HG02642 (cell line): ENCODE measurements around the gene METTL14.
"Not testable (repeated sequence)": the region's sequence is repeated elsewhere in the genome, so short reads cannot be mapped to it uniquely, and the experiment has no call there.

Experiments
- ATAC-seq: cut with Tn5 transposase; IDR thresholded peaks from one replicate; pipeline ENCODE4 v1.9.1; 2021; ENCODE audit warnings: mild to moderate bottlenecking; ENCODE audit not compliant: unreplicated experiment, poor library complexity

METTL14 gene

DNA sequence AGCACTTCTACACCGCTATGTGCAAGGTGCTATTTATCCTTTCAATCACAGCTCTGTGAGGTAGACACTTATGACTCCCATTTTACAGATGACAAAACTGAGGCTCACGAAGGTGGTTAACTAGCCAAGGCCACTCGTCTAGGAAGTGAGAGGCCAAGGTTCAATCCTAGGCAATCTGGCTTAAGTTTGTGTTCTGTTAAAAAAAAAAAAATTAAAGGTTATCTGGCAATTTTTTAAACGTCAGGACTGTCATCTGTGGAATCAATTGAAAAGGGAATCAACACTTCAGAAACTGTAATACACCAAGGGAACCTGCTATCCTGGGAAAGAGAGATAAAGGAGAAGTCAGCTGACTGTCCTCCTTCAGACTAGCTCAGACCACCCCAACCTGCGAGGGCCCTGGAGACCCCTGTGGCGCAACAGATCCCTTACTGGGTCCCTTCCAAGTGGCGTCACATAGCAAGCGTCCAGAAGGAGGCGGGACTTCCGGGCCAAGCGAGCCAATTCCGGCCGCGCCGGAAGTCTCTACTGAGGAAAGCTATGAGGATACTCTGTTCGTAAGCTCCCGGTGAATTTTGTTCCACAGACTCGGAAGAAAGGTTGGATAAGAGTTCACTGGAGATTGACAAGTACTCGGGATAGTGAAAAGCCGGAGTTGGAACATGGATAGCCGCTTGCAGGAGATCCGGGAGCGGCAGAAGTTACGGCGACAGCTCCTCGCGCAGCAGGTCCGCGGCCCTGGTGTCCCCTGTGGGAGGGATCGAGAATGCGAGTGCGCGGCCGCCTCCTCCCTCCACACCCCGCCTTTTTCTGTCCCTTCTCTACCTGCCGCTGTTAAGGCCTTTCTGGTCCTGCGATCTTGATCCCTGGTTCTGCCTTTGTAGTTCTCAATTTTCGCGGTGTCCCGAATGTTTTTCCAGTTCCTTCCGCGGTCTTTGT is at the start of gene METTL14:
Gene METTL14, plus strand, starts transcription at position 520 of the 939 bp plus-strand sequence. Its CDS starts 143 bp downstream, at position 663.
- ATAC-seq: peak; percentile 99

DNA sequence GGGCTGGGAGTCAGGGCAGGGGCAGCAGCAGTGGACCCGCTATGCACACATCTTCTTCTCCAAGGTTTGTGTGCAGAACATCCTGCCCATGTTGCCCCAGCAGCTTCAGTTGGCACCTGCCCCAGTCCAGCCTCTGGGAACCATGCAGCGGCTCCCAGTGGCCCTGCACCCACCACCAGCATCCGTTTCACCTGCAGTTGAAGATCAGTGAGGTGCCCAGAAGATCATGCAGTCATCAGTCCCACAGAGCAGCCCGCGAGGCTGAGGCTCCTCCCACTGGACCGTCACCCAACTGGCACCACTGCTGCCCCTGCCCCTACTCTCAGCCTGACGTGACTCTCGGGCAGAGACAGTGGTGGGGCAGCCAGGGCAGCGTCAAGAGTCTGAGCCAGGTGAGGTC is 49.1 kb upstream of the METTL14 start:
- not testable (repeated sequence) for ATAC-seq

DNA sequence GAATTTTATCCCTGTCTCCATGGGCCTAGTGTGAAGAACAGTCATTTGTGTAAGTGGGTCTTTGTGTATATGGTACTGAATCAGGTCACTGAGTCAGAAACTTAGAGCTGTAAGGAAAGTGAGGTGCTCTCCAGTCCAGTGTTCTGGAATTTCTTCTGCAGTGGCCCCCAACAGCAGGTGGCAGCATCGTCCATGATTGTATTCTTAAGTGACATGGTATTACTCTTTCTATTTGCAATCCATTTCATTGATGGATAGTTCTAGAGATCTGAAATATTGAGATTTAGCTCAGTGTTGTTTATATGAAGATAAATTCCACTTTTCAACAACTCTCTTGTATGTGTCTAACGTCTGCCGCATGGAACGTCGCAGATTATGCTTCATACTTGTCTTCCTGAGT is 20.5 kb upstream of the METTL14 start:
- not testable (repeated sequence) for ATAC-seq

DNA sequence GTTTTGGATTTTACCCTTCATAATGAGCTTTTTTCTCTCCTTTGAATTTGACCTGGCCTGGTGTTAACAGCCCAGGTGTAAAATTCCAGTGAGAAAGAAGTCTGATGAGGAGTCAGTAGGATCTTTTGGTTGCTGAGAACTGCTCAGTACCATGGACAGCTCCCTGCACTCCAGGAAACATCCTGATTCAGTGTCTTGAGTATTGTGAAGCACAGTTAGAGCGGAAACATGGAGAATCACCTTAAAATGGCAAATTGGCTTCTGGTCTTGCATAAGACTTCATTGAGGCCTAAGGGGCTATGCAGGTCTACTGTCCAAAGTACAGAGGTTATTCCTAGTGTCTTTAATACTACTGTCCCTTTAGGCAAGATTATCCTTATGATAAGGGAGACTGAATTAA is 16.0 kb upstream of the METTL14 start:
- ATAC-seq: not testable (repeated sequence)

DNA sequence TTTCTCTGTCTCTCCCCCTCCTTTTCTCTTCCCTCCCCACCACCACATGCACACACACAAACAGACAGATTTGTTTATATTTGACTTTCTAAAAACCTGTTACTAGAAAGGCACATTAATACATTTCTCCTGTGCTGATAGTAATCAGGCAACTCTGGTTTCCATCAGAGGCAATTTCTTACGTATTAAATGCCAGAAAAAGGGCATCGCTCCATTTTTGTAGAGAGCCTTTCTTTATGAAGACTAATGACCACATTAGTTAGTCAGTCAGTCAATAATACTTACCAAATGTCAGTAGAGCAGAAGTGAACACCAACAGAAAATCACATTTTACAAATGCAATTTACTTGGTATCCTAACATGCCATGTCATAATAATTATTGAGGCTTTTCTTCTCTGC is 14.2 kb upstream of the METTL14 start:
- ATAC-seq: not testable (repeated sequence)

DNA sequence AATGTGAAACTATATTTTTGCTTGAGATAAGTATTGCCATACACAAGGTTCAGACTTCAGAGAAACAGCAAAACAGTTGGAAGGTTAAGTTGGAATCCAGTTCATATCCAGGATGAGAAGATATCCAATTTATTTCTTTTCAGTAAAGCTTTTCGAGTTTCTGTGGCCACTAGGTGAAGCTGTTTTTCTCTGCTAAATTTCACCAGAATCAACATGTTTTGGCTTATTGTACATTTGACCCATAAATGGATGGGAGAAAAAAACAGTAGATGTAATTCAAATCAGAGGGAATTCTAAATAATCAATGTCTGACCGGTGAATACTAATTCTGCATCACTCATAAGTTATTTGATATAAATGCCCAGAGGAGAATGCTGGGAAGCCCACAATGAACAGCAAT is 9.1 kb upstream of the METTL14 start:
- ATAC-seq: no peak

DNA sequence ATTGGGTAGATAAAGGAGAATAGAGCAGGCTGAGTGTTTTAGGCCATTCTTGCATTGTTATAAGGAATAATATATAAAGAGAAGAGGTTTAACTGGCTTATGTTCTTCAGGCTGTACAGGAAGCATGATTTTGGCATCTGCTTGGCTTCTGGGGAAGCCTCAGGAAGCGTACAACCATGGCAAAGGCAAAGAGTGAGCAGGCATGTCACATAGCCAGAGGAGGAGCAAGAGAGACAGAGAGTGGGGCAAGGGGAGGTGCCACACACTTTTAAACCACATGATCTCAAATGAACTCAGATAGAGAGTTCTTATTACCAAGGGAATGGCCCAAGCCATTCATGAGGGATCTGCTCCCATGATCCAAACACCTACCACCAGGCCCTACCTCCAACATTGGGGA is 4.4 kb upstream of the METTL14 start:
- no peak for ATAC-seq

DNA sequence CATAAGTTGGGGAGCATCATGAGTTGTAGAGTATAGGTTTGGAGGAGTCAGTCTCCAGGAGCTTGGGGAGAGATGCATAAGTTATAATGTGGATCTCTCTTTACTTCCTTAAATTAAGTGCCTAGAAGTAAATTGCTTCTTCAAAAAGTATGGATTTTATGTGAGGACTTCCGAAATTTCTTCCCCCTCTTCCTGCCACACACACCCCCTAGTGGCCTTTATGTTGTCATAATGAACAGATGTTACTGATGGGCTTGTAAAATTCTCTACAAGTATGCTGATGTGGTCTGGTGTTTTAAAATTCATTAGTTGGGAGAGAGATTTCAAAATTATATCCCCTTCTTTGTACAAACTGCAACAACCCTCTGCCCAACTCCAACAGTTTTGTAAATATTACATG is 2.3 kb upstream of the METTL14 start:
- no peak for ATAC-seq

DNA sequence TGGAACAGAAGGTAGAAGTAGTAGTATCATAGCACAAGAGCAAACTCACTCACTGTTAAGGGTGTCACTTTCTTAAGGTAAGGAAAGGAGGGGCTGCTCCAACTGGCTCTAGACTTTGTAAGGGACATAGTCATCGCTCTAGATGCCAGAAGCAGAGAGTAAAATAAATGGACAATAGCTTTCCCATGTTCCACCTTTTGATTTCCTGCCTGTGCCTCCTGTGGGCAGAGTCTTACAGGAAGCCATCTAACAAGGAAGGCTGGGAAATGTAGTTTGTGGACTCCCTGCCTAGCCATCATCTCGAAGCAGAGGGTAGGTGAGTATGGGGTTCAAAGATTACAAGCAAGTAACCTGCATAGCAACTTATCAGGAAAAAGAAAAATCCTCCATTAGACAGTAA is 1.7 kb upstream of the METTL14 start:
- no peak for ATAC-seq

DNA sequence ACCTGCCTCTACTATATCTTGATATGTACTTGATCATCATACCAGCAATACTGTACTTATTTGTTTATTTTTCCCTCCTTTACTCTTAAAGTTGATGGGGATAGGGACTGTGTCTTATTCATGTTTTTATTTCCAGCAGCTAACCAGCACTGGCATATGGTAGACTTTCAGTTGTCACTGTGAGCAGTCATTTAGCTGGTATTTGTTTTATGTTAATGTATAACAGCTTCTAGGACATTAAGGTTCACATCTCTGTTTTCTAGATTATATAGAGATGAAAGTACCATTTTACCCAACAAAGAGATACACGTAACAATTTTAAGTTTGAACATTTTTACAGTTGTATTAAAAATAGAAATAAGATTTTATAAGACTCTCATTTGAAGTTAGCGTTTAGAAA is 17.9 kb downstream of the METTL14 start:
- ATAC-seq: no peak

DNA sequence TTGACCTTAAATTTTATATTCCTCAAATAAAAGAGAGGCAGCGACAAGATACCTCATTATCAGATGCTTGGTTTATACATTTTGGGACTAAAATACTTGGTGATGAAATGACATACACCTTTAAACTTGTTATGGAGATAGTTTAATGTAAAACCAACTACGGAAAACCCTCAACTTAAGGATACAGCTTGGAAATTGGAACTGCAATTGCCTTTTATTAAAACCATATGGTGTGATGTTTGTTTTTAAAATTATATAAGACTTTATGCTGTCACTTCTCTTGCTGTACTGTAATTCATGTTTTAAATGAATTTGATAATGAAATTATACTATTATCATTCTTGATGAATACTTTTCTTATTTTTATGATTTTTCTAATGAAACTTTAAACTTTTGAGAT is 25.9 kb downstream of the METTL14 start:
- no peak for ATAC-seq

DNA sequence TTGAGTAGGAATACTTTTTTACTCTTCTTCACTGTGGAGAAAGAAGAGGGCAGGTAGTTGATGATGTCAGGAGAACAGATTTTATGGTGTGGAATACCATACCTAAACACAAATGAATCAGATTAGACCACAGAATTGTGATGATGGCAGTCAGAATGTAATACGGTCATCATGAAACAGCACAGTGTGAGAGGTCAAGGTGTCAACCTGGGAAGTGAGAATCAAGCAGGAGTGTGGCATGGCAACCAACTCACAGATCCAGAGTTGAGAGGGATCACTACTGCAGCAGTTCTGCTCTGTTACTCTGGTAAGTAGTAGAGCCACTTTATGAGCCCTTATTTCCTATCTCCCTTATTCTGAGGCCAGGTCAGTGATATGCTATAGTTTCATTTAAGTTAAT is 27.7 kb downstream of the METTL14 start:
- ATAC-seq: peak; percentile 52

DNA sequence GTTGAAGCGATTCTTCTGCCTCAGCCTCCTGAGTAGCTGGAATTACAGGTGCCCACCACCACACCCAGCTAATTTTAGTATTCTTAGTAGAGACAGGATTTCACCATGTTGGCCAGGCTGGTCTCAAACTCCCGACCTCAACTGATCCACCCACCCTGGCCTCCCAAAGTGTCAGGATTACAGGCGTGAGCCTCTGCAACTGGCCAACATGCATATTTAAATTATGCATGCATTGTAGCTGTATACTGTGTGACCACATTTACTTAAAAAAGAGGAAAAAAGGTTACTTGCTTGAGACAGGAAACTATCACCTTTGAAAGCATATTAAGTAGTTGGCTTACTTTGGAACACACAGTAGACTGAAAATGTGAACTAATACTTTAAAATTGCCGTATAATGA is 29.5 kb downstream of the METTL14 start:
- ATAC-seq: no peak

DNA sequence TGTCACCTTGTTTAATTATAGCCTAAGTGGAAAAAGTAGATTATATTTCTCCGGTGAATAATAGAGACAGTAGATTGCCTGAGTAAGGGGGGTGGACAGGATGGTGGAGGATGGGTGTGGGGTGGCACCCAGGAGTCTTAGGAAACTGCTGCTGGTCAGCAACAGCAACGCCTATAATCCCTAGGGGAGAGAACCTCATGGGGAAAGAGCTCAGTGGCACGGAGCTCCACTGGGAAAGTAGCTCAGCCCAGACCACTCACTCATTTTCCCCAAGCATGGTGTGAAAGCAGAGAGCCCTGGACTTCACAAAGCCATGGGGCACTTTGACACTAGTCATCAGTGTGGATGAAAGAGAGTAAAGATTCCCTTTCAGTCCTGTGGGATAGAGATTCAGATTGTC is 31.1 kb downstream of the METTL14 start:
- ATAC-seq: no peak

DNA sequence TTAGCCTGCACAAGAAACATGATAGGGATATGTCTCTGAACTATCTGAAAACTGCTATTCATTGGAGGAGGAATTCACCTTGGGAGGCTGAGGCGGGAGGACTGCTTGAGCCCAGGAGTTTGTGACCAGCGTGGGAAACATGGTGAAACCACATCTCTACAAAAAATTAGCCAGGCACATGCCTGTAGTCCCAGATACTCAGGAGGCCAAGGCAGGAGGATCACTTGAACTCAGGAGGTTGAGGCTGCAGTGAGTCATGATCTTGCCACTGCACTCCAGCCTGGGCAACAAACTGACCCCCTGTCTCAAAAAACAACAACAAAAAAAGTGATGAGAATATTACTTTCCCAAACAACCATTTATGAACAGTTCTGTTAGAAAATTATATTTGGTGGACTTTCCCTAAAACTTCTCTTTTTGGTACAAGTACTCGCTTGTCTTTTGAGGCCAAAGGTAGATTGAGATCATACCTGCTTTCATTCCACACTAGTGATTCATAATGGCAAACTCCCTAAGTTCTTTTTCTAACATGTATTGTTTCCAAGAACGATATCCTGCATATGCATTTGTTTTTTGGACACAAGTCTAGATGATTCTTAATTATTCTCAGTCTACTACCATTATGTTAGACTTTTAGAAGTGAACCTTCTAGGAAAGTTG is 33.4 kb downstream of the METTL14 start:
- no peak for ATAC-seq

DNA sequence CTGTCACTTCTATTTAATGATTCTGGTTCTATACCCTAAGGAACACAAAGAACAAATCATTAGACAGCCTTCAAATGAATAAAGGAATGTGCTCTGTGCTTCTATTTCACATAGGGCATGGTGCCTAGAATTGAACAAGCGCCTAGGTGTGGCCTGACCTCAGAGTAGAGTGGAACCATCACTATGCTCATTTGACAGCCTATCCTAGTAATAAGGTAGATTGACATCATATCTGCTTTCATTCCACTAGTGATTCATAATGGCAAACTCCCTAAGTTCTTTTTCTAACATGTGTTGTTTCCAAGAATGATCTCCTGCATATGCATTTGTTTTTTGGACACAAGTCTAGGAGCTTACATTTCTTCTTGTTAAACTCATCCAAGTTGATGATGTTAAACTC is 36.6 kb downstream of the METTL14 start:
- no peak for ATAC-seq

DNA sequence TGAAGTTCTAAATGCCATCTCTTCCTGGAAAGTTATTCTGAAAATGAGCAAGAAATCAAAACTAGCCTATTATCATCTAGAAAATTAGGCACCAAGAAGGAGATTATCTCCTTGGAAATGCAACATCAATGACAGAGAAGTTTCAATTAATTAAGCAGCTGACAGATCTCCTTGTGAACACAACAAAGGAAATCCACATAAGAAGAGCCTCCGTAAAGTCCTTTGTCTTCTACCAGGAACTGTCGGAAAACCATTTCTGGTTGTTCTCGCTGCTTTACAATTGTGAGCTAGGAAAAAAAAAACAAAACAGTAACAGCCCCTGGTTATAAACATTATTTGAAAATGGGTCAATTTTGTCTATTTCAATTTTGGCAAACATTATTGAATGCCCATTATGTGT is 38.2 kb downstream of the METTL14 start:
- no peak for ATAC-seq

DNA sequence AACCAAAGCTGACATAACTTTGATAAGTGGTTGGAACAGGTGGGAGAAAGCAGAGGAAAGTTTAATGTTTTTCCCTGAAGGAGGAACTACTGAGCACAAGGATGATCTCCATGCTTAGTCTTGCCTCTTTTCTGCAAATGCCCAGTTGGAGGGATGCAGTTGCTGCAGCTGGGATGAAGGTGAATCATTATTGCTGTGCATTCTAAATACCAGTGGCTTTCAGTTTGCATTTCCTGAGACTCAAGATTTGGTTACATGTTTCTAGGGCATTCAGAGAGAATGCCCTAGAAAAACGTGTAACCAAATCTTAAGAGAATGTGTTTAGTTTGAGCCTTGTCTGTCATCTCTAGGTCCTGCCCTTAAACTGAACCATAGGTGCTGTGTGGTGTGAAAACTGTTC is 42.2 kb downstream of the METTL14 start:
- ATAC-seq: no peak

DNA sequence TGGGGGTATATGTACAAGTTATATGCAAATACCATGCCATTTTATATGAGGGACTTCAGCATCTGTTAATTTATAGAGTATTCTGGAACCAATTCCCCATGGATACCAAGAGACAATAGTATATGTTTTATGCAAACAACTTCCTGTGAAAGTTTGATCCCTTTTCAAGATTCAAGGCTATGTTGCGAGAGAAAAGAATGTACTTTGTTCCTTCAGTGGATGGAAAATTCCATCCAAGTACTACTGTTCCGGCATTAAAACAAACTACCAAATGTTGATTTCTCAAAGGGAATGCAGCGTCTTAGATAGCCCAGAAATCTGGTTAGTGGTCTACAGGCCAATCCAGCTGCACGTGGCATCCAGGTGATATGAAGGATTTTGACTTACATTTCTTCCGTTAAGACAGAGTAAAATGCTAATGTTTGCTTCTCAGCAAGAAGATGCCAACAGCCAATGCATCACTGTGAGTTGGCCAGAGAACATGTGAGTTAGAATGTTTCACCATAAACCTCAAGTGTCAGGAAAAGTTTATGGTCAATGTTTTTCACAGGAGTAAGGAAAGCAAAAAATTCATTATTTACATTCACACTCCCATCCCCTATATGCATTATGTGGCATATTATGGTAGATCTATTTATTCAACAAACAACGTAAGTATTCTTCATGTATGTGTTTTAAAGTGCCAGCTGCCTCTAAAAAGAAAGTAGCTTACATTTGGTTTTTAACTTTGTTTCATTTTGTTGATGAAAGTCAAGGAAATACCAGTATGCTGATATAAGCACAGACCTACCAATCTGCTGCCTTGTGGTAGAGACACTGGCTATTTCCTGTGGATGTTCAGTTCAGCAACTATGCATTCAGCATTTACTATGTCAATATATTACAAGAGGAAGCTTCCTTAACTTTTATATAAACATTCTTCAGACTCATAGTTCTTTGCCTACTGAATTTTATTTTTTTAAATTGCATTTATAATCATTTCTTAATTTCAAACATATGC is 44.4 kb downstream of the METTL14 start:
- ATAC-seq: no peak

DNA sequence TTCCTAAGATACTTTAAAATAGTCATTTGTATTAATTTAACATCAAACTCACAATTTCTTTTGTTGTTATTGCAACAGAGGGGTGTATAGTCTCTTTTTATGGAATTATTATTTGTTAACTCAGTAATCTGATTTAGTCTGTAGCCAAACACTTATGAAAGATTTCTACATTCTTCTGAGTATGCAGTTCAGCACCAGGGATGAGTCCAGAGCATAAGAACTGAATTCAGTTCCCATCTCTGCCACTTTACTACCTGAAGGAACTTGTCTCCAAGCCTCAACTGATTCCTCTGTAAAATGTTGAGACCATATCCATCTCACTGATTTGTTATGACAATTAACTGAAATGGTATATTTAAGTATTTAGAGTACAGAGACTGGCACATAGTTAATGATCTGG is 45.5 kb downstream of the METTL14 start:
- ATAC-seq: no peak
